ENCODE results near the gene GOLPH3L.
"Not testable (repeated sequence)": the region's sequence is repeated elsewhere in the genome, so short reads cannot be mapped to it uniquely, and the experiment has no call there.

Gene GOLPH3L

GRCh38 chr1:150696995-150697927 lies at the start of gene GOLPH3L:
GOLPH3L (minus strand) TSS chr1:150697154; CDS start chr1:150694838, 2,316 bp downstream.
- DNase-seq (ENCODE audit: low read depth) = peak; percentile 86

- DNase-seq (ENCODE audit: low read depth) = no peak
Observed at GRCh38 chr1:150730130-150730721, 33.3 kb upstream of the GOLPH3L start.

- DNase-seq (ENCODE audit: low read depth) = no peak
Observed at GRCh38 chr1:150724336-150724735, 27.4 kb upstream of the GOLPH3L start.

GRCh38 chr1:150720703-150721102 lies 23.7 kb upstream of the GOLPH3L start, which contains the start of gene HORMAD1:
HORMAD1 (minus strand) TSS chr1:150720895; CDS start chr1:150719505, 1,390 bp downstream.
- DNase-seq (ENCODE audit: low read depth) = no peak

- no peak for DNase-seq (ENCODE audit: low read depth)
Observed at GRCh38 chr1:150720098-150720497, 23.1 kb upstream of the GOLPH3L start.

- DNase-seq (ENCODE audit: low read depth) = no peak
Observed at GRCh38 chr1:150718225-150718891, 21.4 kb upstream of the GOLPH3L start.

GRCh38 chr1:150709031-150709430 lies 12.1 kb upstream of the GOLPH3L start:
- DNase-seq (ENCODE audit: low read depth) = not testable (repeated sequence)

- DNase-seq (ENCODE audit: low read depth) = no peak
Observed at GRCh38 chr1:150708595-150708994, 11.6 kb upstream of the GOLPH3L start.

- no peak for DNase-seq (ENCODE audit: low read depth)
Observed at GRCh38 chr1:150706091-150706490, 9.1 kb upstream of the GOLPH3L start.

GRCh38 chr1:150703427-150703826 lies 6.5 kb upstream of the GOLPH3L start:
- no peak for DNase-seq (ENCODE audit: low read depth)

GRCh38 chr1:150696590-150696989 lies 364 bp downstream of the GOLPH3L start:
- no peak for DNase-seq (ENCODE audit: low read depth)

- DNase-seq (ENCODE audit: low read depth) = no peak
Observed at GRCh38 chr1:150696162-150696561, 792 bp downstream of the GOLPH3L start.

- DNase-seq (ENCODE audit: low read depth) = no peak
Observed at GRCh38 chr1:150695561-150695960, 1.4 kb downstream of the GOLPH3L start.

- no peak for DNase-seq (ENCODE audit: low read depth)
Observed at GRCh38 chr1:150692720-150693119, 4.2 kb downstream of the GOLPH3L start.

GRCh38 chr1:150688763-150689162 lies 8.2 kb downstream of the GOLPH3L start:
- DNase-seq (ENCODE audit: low read depth) = no peak

- DNase-seq (ENCODE audit: low read depth) = no peak
Observed at GRCh38 chr1:150686275-150686674, 10.7 kb downstream of the GOLPH3L start.

- no peak for DNase-seq (ENCODE audit: low read depth)
Observed at GRCh38 chr1:150683914-150684313, 13.0 kb downstream of the GOLPH3L start.

- DNase-seq (ENCODE audit: low read depth) = no peak
Observed at GRCh38 chr1:150678988-150679387, 18.0 kb downstream of the GOLPH3L start.

- no peak for DNase-seq (ENCODE audit: low read depth)
Observed at GRCh38 chr1:150674881-150675280, 22.1 kb downstream of the GOLPH3L start.

- no peak for DNase-seq (ENCODE audit: low read depth)
Observed at GRCh38 chr1:150663321-150663720, 33.6 kb downstream of the GOLPH3L start.

- no peak for DNase-seq (ENCODE audit: low read depth)
Observed at GRCh38 chr1:150662811-150663210, 34.1 kb downstream of the GOLPH3L start.

GRCh38 chr1:150661156-150661555 lies 35.8 kb downstream of the GOLPH3L start:
- no peak for DNase-seq (ENCODE audit: low read depth)

- no peak for DNase-seq (ENCODE audit: low read depth)
Observed at GRCh38 chr1:150660584-150660983, 36.4 kb downstream of the GOLPH3L start.

Data from activated gamma-delta T cell treated with anti-CD3 and anti-CD28 coated beads, Interleukin-2, amount 50 U/mL, for 16 hours (primary cell).